GM21737 (cell line): Measurements from ENCODE around the gene EPX.
"Not testable (repeated sequence)": the region's sequence is repeated elsewhere in the genome, so short reads cannot be mapped to it uniquely, and the experiment has no call there.

Source experiments
- ATAC-seq: cut with Tn5 transposase; IDR thresholded peaks from one replicate; pipeline ENCODE4 v1.9.1; 2021; ENCODE audit warnings: mild to moderate bottlenecking, moderate library complexity; ENCODE audit not compliant: unreplicated experiment

Gene EPX

GRCh38 chr17:58192612-58193011 lies at the start of gene EPX:
Gene EPX (plus strand): TSS chr17:58192726. CDS start chr17:58192847, 121 bp downstream.
- no peak for ATAC-seq

- ATAC-seq = not testable (repeated sequence)
Observed at GRCh38 chr17:58143335-58143734, 49.2 kb upstream of the EPX start.

- no peak for ATAC-seq
Observed at GRCh38 chr17:58144801-58145200, 47.7 kb upstream of the EPX start.

GRCh38 chr17:58147930-58148434 lies 44.5 kb upstream of the EPX start, which contains the start of gene OR4D1:
Gene OR4D1 (plus strand): TSS chr17:58148384. CDS start chr17:58155154, 6,770 bp downstream.
- ATAC-seq = no peak

- no peak for ATAC-seq
Observed at GRCh38 chr17:58148609-58149008, 43.9 kb upstream of the EPX start.

GRCh38 chr17:58150394-58150793 lies 42.1 kb upstream of the EPX start:
- ATAC-seq = no peak

- no peak for ATAC-seq
Observed at GRCh38 chr17:58153046-58153445, 39.5 kb upstream of the EPX start.

GRCh38 chr17:58153671-58154070 lies 38.9 kb upstream of the EPX start:
- ATAC-seq = no peak

- no peak for ATAC-seq
Observed at GRCh38 chr17:58156839-58157803, 35.4 kb upstream of the EPX start.

GRCh38 chr17:58158181-58158580 lies 34.3 kb upstream of the EPX start:
- no peak for ATAC-seq

GRCh38 chr17:58161566-58161965 lies 31.0 kb upstream of the EPX start:
- ATAC-seq = no peak

GRCh38 chr17:58165981-58166380 lies 26.5 kb upstream of the EPX start:
- no peak for ATAC-seq

- no peak for ATAC-seq
Observed at GRCh38 chr17:58166682-58167081, 25.8 kb upstream of the EPX start, which contains the start of gene OR4D2. Gene OR4D2 (plus strand): TSS chr17:58166982. CDS start chr17:58169656, 2,674 bp downstream.

- no peak for ATAC-seq
Observed at GRCh38 chr17:58170622-58171021, 21.9 kb upstream of the EPX start.

GRCh38 chr17:58172369-58173071 lies 20.0 kb upstream of the EPX start:
- no peak for ATAC-seq

GRCh38 chr17:58174871-58175270 lies 17.7 kb upstream of the EPX start:
- no peak for ATAC-seq

- ATAC-seq = no peak
Observed at GRCh38 chr17:58176200-58176599, 16.3 kb upstream of the EPX start.

- ATAC-seq = no peak
Observed at GRCh38 chr17:58181796-58182195, 10.7 kb upstream of the EPX start.

GRCh38 chr17:58183514-58183913 lies 9.0 kb upstream of the EPX start:
- ATAC-seq = no peak

- ATAC-seq = no peak
Observed at GRCh38 chr17:58184308-58184985, 8.1 kb upstream of the EPX start.
